GM19455 (cell line): ENCODE results near the gene MAD2L2.

ENCODE experiments used
- ATAC-seq: cut with Tn5 transposase; IDR thresholded peaks from one replicate; pipeline ENCODE4 v1.9.1; 2021; ENCODE audit not compliant: unreplicated experiment

The MAD2L2 gene

DNA sequence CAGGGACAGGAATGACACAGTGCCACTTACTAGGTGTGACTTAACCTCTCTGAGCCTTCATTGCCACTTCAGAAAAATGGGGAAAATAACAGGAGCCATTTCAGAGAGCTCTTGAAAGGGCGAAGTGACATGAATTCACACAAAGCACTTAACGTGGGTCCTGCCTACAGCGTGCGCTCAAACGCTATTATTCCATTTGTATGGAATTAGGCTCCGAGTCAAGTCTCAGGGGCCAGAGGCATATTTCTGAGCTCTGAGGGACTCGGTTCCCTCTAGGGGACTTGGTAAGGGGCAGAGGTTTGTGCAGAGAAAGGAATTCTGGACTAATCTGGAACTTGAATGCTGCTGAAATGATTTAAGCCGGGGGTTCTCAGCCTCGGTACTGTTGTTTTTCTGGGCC, 24.6 kb upstream of the MAD2L2 start:
- no peak for ATAC-seq

- no peak for ATAC-seq
These were observed 23.9 kb upstream of the MAD2L2 start for GRCh38 chr1:11704691-11705475.

- ATAC-seq: no peak
These were observed 23.2 kb upstream of the MAD2L2 start for GRCh38 chr1:11704194-11704529.

GRCh38 chr1:11703357-11704193, 22.6 kb upstream of the MAD2L2 start:
- ATAC-seq: no peak

DNA sequence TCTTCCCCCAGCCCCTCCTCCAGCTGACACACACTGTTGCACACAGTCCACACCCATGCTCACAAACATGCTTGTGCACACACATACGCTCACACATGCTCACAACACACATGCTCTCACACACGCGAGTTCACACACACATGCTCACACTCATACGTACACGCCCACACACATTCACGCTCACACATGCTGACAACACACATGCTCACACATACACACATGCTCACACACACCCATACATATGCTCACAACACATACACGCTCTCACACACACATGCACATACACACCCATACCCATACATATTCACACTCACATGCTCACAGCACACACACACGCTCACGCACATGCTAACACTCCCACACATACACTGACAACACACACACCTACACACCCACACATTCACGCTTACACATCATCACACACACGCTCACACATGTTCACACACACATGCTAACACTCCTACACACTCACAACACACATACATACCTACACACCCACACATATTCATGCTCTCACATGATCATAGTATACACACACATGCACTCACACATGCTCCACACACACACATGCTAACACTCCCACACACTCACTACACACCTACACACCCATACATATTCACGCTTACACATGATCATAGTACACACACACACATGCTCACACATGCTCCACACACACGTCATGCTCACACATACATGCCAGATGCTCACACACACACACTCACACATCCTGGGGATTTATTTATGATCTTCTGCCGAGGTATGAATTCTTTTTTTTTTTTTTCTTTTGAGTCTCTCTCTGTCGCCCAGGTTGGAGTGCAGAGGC, 21.2 kb upstream of the MAD2L2 start:
- no peak for ATAC-seq

DNA sequence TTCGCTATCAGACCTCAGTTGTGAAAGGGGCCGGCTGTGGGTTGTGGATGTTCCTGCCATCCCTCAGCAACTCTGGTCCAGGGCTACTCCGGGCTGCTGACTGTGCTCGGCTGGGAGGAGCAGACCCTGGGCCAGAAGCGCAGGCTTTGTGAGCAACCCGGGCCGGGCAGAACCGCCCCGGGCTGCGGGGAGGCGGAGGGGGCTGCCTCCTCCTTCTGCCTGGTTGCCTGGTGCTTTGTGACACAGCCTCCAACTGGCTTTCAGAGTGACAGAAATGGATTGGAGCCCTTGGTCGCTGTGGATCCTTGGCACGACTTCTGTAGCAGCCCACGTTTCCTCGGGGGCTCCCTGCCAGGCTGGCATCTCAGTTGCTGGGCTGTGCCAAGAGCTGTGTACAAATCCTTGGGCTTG, 20.6 kb upstream of the MAD2L2 start:
- ATAC-seq: no peak

DNA sequence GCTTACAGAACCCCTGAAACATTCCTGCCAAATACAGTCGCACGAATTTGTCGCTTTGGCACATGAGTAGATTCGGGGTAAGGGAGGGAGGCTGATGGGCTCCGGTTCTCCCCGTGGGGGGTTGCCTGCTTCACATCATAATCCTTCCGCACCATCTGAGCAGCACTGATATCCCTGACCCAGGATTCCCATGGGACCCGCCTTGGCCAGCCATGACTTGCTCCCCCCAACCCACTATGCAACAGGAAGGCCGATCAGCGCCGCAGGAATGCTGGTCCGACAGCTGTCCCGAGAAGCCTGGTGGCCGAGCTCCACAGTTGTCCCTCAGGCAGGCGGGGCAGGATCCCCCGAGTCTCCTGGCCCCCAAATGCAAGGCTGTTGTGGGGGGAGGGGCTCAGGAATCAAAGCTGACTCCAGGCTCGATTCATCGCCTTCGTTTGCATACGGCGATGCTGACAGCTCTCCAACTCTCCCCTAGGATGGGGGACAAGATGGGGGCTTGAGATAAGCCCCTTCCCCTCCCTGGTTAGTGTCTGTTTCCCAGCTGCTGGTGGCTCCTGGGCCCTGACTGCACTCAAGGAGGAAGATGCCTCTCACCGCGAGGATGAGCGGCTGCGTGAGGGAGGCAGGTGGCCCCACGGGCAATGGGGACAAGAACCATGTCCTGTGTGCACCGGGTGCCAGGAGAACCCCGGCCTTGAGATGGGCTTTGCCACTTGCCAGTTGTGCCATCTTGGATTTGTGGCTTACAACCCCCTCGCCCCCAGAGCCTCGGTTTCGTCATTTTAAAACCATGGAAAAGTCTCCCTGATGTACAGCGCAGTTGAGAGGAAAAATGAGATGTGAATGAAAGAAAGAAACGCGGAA, 19.9 kb upstream of the MAD2L2 start:
- no peak for ATAC-seq

- no peak for ATAC-seq
These were observed 16.9 kb upstream of the MAD2L2 start for GRCh38 chr1:11697893-11698210.

DNA sequence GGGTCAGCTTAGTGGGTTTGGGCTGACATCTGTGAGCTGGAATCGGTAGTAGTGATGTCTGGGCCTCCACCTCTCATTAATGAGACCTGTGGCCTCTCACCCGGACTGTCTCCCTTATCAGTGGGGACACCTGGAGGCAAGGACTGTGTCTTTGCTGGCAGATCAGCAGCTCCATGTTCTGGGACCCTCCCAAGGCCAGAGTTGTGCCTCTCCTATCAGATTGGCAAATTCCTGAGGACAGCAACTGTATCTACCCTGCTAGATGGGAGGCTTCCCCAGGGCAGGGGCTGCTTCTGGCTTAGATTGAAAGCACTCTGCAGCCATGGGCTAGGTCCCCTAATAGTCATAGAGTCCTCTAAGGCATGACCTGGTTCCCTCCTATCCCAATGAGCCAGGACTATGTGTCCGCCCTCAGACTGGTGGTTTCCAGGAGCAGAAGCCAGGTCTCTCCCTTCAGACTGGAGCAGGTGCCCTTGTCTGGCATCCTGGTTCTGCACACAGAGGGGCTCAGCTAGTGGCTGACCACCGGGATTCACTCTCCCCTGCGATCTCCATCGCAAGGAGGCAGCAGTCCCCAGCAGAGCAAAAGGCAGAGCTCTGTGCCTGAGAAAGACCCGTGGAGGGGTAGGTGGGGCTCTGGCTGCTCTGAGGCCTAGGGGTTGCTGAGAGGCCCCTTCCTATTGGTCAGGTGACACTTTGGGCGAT, 16.4 kb upstream of the MAD2L2 start:
- no peak for ATAC-seq

- ATAC-seq: no peak
These were observed 14.9 kb upstream of the MAD2L2 start for GRCh38 chr1:11695861-11696260.

- no peak for ATAC-seq
These were observed 13.0 kb upstream of the MAD2L2 start for GRCh38 chr1:11693917-11694316.

GRCh38 chr1:11693024-11693590, 12.2 kb upstream of the MAD2L2 start:
- ATAC-seq: no peak

- ATAC-seq: no peak
These were observed 11.2 kb upstream of the MAD2L2 start for GRCh38 chr1:11691928-11692711.

DNA sequence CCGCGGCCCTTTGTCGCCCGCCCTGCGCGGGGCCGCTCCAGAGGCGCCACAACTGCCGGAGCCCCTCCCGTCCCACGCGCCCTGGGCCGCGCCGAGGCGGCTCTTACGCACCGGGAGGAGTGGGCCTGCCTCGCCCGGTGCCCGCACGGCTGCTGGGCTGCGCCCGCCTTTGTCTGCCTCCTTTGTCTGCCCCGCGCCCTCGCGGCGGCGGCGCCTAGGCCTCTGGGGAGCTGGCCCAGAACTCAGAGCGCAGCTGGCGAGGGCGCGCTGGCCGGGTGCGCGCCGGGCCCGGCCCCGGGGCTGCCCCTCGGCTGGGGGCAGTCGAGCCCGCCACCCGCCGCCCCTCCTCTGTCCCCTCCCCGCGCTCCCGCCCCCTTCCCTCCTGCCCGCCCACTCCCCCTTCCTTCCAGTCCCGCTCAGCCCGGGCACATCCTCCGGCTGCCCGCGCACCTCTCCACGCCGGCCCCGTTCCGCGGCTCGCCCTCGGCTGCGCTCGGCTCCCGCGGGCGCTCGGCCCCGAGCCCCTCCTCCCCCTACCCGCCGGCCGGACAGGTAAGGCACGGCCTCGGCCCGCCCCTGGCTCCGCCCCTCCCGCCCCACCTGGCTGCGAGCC, 10.5 kb upstream of the MAD2L2 start, which contains the start of gene DRAXIN:
TSS of gene DRAXIN (plus strand) at position 409 of the 613 bp plus-strand sequence. CDS start 14,549 bp downstream, outside the sequence.
- ATAC-seq: no peak

DNA sequence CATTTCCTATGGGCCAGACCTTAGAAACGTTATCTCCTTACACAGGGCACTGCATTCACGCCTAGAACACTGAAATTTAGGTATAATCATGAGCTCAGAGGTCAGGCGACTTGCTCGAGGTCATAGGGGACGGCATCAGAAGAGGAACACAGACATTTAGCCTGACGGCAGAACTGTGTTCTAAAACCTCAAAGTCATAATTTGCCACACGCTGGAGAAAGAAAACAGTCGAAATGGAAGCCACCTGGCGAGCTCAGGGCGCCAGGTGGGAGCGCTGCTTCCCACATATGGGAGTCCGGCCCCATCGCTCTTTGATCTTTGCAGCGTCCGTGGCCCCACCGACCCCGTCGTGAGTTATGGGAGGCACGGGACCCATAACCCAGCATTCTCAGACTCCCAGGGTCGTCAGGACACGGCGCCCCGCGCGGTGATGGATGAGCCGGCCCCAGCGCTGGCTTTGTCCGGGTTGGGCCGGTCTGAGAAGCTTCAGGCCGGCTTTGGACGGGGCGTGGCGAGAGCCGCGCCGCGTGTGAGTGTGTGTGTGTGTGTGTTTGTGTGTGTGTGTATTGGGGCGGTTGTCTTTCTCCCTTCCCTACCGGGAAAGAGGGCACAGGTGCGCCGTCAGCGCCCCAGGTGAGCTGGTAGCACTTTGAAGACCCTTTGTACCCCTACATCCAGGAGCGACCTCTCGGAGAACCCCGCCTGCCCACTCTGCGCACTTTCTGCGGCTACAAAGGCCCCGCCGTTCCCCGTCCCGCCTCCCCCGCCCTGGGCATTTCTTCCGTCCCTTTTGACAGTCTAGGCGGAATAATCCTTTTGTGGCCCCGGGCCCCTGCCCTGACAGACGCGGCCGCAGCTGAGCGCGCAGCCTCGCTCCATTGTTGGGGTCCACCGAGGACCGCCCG, 9.7 kb upstream of the MAD2L2 start:
- ATAC-seq: no peak

DNA sequence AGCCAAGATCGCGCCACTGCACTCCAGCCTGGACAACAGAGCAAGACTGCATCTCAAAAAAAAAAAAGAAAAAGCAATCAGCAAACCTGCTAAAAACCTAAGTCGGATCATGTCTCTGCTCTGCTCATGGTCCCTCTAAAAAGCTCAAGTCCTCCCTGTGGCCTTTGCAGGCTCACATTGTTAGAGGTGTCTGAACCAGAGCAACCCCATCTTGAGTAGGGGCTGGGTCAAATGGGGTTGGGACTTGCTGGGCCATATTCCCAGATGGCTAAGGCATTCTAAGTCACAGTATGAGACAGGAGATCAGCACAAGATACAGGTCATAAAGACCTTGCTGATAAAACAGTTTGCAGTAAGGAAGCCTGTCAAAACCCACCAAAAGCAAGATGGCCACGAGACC, 7.6 kb upstream of the MAD2L2 start:
- ATAC-seq: no peak

GRCh38 chr1:11685210-11685752, 4.3 kb upstream of the MAD2L2 start:
- ATAC-seq: no peak
